Mesendoderm (in vitro differentiated cells): ENCODE data around the gene TLR6. TPM values are rescaled to one million over a fixed set of nuclear protein-coding genes. Genes with fewer than 3 reads are reported as not detected.

ENCODE experiments used
- DNase-seq: peaks from one replicate; pipeline ENCODE4 v3.0.0; 2013
- H2AK5ac ChIP-seq: 2 replicates; pipeline ENCODE4 v1.6.1; 2013; ENCODE audit warnings: low read length, inconsistent platforms
- H2BK120ac ChIP-seq: 2 replicates; pipeline ENCODE4 v1.6.1; 2013; ENCODE audit warnings: low read depth, mild to moderate bottlenecking, low read length, moderate library complexity, mixed read lengths
- H2BK15ac ChIP-seq: replicated peaks from 2 replicates; pipeline ENCODE4 v1.6.1; 2013; ENCODE audit warnings: low read depth, mild to moderate bottlenecking, moderate library complexity
- H2BK5ac ChIP-seq: 2 replicates; pipeline ENCODE4 v1.6.1; 2013; ENCODE audit warnings: low read length, inconsistent platforms
- H3K18ac ChIP-seq: 2 replicates; pipeline ENCODE4 v1.6.1; 2013; ENCODE audit warnings: mild to moderate bottlenecking, low read length, mixed read lengths
- H3K23ac ChIP-seq: one replicate; pipeline ENCODE4 v1.6.1; 2013; ENCODE audit warnings: low read length
- H3K27ac ChIP-seq: 2 replicates; pipeline ENCODE4 v1.5.1; 2013; ENCODE audit warnings: low read depth, mild to moderate bottlenecking, inconsistent platforms, low read length, moderate library complexity
- H3K27me3 ChIP-seq: 2 replicates; pipeline ENCODE4 v1.6.1; 2013; ENCODE audit warnings: low read length, control low read depth, mild to moderate bottlenecking, inconsistent platforms; ENCODE audit not compliant: insufficient read depth, poor library complexity
- H3K36me3 ChIP-seq: 2 replicates; pipeline ENCODE4 v1.6.1; 2013; ENCODE audit warnings: low read length, inconsistent platforms; ENCODE audit not compliant: control insufficient read depth, insufficient read depth
- H3K4ac ChIP-seq: one replicate; pipeline ENCODE4 v1.6.1; 2013; ENCODE audit warnings: low read depth, mild to moderate bottlenecking, low read length, moderate library complexity
- H3K4me1 ChIP-seq: 2 replicates; pipeline ENCODE4 v1.6.1; 2013; ENCODE audit warnings: low read depth, low read length, inconsistent platforms; ENCODE audit not compliant: control insufficient read depth
- H3K4me2 ChIP-seq: 2 replicates; pipeline ENCODE4 v1.6.1; 2013; ENCODE audit warnings: low read length
- H3K4me3 ChIP-seq: 2 replicates; pipeline ENCODE4 v1.5.1; 2013; ENCODE audit warnings: mild to moderate bottlenecking, low read length
- H3K56ac ChIP-seq: one replicate; pipeline ENCODE4 v1.6.1; 2013; ENCODE audit warnings: low read length
- H3K79me1 ChIP-seq: 2 replicates; pipeline ENCODE4 v1.6.1; 2013; ENCODE audit warnings: low read length, inconsistent platforms
- H3K79me2 ChIP-seq: 2 replicates; pipeline ENCODE4 v1.6.1; 2013; ENCODE audit warnings: mild to moderate bottlenecking, low read length; ENCODE audit not compliant: control insufficient read depth, insufficient read depth
- H3K9ac ChIP-seq: 2 replicates; pipeline ENCODE4 v1.6.1; 2013; ENCODE audit warnings: low read length, inconsistent platforms
- H4K5ac ChIP-seq: one replicate; pipeline ENCODE4 v1.6.1; 2013; ENCODE audit warnings: low read length
- H4K8ac ChIP-seq: one replicate; pipeline ENCODE4 v1.6.1; 2013; ENCODE audit warnings: low read depth, mild to moderate bottlenecking, control low read depth, low read length, moderate library complexity
- WGBS: extraction: QIAGEN DNeasy Blood & Tissue Kit; methylation state at CpG from one replicate; pipeline ENCODE4 v1.1.7; 2013; ENCODE audit warnings: low lambda C conversion rate, missing lambda C conversion rate; ENCODE audit not compliant: insufficient coverage; ENCODE audit errors: extremely low coverage; 5-methylcytosine and 5-hydroxymethylcytosine counted together
- polyA plus RNA-seq, 2 experiments: library from polyadenylated mRNA; stranded (reverse); fragments of 200-250 nt; gene quantifications; one replicate each; pipeline ENCODE4 v1.2.3, GENCODE V29; 2013

TLR6 gene, protein sequence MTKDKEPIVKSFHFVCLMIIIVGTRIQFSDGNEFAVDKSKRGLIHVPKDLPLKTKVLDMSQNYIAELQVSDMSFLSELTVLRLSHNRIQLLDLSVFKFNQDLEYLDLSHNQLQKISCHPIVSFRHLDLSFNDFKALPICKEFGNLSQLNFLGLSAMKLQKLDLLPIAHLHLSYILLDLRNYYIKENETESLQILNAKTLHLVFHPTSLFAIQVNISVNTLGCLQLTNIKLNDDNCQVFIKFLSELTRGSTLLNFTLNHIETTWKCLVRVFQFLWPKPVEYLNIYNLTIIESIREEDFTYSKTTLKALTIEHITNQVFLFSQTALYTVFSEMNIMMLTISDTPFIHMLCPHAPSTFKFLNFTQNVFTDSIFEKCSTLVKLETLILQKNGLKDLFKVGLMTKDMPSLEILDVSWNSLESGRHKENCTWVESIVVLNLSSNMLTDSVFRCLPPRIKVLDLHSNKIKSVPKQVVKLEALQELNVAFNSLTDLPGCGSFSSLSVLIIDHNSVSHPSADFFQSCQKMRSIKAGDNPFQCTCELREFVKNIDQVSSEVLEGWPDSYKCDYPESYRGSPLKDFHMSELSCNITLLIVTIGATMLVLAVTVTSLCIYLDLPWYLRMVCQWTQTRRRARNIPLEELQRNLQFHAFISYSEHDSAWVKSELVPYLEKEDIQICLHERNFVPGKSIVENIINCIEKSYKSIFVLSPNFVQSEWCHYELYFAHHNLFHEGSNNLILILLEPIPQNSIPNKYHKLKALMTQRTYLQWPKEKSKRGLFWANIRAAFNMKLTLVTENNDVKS
- polyA plus RNA-seq (2013, experiment 1 of 2) = 0.17 TPM
- polyA plus RNA-seq (2013, experiment 2 of 2) = 0.17 TPM

DNA sequence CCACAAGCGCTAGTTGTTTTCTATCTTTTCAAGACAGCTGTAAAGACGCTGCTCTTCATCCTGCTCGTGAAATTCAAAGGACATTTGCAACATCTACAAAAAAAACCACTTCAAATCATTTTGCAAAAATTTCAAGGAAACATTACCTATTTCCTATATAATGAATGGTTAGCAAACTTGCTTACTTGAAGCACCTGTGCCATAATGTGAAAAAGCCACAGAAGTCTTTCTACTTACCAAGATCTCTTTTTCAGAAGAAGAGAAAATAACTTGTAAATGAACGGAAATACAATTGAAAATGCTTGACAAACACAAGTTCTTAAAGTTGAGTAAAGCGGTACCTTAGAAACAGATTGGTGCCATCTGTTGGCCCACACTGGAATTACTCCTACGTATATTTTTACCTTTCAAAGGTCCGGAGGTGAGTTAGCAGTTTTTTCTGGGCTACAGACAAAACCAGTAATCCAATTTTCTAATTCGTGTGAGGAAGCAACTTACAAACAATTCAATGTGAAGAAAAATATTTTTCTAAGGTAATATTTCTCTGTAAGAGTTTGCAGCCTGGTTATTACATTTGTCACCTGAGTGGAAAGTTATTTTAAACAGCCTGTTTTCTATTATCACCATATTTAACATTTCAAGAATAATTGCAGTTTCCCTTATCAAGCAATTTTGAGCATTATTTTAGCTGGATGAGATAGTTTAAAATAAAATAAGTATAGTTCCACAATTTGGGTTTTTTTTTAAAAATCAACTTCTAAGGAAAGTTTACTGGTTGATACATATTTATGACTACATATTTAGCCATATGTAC, at the start of gene TLR6:
Gene TLR6 (minus strand): TSS at position 294 of the 814 bp plus-strand sequence. CDS start 27,344 bp downstream, outside the sequence.
- peak; percentile 84 for DNase-seq
- no peak within 1 kb of the TSS for H3K4me3 ChIP-seq
- no peaks in the 10 kb centered on the region for H3K4me1 ChIP-seq
- no peak within 1 kb of the TSS for H2BK120ac ChIP-seq
- no peak within 1 kb of the TSS for H4K8ac ChIP-seq
- H3K4me2 ChIP-seq = no peak within 1 kb of the TSS
- peak within 1 kb of the TSS; percentile 30 for H3K18ac ChIP-seq
- H2BK15ac ChIP-seq = no peak within 1 kb of the TSS
- no peak within 1 kb of the TSS for H4K5ac ChIP-seq
- H3K23ac ChIP-seq = no peak within 1 kb of the TSS
- no peak within 1 kb of the TSS for H3K27ac ChIP-seq
- no peaks in the 10 kb centered on the region for H3K79me2 ChIP-seq
- H2BK5ac ChIP-seq = no peak within 1 kb of the TSS
- no peak within 1 kb of the TSS for H2AK5ac ChIP-seq
- no peak within 1 kb of the TSS for H3K56ac ChIP-seq
- no peaks in the 10 kb centered on the region for H3K27me3 ChIP-seq
- WGBS = no CpG with 5 or more reads among the region's 8 CpGs
- H3K36me3 ChIP-seq = no peaks in the 10 kb centered on the region
- H3K9ac ChIP-seq = no peak within 1 kb of the TSS
- H3K79me1 ChIP-seq = no peaks in the 10 kb centered on the region
- no peak within 1 kb of the TSS for H3K4ac ChIP-seq

DNA sequence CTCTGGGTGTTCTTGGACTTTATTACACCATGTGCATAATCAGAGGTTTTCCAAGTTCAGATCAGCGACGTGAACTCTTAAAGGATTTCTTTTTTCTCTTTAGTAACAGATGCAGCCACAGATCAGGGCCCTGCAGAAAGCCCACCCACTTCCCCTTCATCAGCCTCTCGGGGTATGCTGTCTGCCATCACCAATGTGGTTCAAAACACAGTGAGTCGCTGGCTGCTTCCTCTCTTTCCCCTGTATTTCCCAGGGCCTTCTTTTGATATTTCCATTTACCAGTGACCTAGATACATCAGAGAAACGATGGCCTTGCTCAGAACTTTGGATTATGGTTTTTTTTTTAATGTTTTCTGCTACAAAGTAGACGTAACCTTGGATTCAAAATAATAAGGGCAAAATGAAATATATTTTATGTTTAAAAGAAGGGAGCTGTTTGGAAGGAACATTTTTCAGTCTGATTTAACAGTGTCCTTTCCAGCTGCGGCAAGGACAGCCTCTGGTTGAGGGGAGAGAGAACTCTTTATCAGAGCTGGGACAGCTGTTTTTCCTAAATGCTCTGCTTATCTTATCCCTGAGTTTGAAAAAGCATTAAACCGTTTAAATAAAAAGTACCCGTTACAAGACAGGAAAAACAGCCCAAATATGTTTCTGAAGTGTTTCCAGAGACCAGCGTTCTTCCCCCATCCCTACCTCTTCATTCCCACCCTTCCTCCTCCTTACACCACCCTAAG, 49.2 kb upstream of the TLR6 start:
- DNase-seq = no peak
- H3K23ac ChIP-seq = no peak overlapping the region

DNA sequence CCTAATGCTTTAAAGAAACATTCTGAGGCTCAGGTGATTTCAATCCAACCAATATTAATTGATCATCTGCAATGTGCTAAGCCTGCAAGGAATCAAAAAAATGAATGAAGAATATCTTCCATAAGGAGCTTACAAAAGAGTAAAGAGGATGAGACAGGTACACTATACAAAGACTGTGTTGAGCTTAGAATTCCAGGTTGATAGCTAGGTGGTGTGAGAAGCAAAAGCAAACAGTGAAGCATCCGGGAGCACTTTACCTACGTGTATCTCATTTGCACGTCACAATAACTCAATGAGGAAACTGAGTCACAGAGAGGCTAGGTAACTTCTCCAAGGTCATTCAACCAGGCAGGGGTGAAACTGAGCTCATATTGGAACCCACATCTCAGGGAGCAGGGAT, 48.1 kb upstream of the TLR6 start:
- H3K4me2 ChIP-seq = no peak overlapping the region
- no peaks in the 10 kb centered on the region for H3K27me3 ChIP-seq
- H3K18ac ChIP-seq = no peak overlapping the region
- H3K79me2 ChIP-seq = no peaks in the 10 kb centered on the region
- no peak overlapping the region for H3K27ac ChIP-seq
- no CpG with 5 or more reads among the region's 3 CpGs for WGBS
- no peak overlapping the region for H2AK5ac ChIP-seq
- no peaks in the 10 kb centered on the region for H3K4me1 ChIP-seq
- no peak overlapping the region for H3K23ac ChIP-seq
- H3K9ac ChIP-seq = no peak overlapping the region
- H3K56ac ChIP-seq = no peak overlapping the region
- H3K4ac ChIP-seq = no peak overlapping the region
- DNase-seq = no peak
- no peak overlapping the region for H2BK120ac ChIP-seq
- H2BK15ac ChIP-seq = no peak overlapping the region
- no peak overlapping the region for H2BK5ac ChIP-seq
- H3K79me1 ChIP-seq = no peaks in the 10 kb centered on the region
- H4K5ac ChIP-seq = no peak overlapping the region
- H3K4me3 ChIP-seq = no peak overlapping the region
- no peak overlapping the region for H4K8ac ChIP-seq
- peaks cover 1% of the 10 kb centered on the region for H3K36me3 ChIP-seq

More for the DNA sequence above, 49.2 kb upstream of the TLR6 start:
- H3K4me2 ChIP-seq = no peak overlapping the region
- no peaks in the 10 kb centered on the region for H3K27me3 ChIP-seq
- peaks cover 1% of the 10 kb centered on the region for H3K36me3 ChIP-seq
- H4K5ac ChIP-seq = no peak overlapping the region
- H3K79me1 ChIP-seq = no peaks in the 10 kb centered on the region
- H2AK5ac ChIP-seq = no peak overlapping the region
- H3K27ac ChIP-seq = no peak overlapping the region
- H3K56ac ChIP-seq = no peak overlapping the region
- no peak overlapping the region for H3K9ac ChIP-seq
- no peaks in the 10 kb centered on the region for H3K79me2 ChIP-seq
- H2BK15ac ChIP-seq = no peak overlapping the region
- no peak overlapping the region for H2BK120ac ChIP-seq
- H3K4me1 ChIP-seq = no peaks in the 10 kb centered on the region
- WGBS = no CpG with 5 or more reads among the region's 10 CpGs
- H2BK5ac ChIP-seq = no peak overlapping the region
- no peak overlapping the region for H3K4ac ChIP-seq
- H3K18ac ChIP-seq = no peak overlapping the region
- no peak overlapping the region for H4K8ac ChIP-seq
- H3K4me3 ChIP-seq = no peak overlapping the region

DNA sequence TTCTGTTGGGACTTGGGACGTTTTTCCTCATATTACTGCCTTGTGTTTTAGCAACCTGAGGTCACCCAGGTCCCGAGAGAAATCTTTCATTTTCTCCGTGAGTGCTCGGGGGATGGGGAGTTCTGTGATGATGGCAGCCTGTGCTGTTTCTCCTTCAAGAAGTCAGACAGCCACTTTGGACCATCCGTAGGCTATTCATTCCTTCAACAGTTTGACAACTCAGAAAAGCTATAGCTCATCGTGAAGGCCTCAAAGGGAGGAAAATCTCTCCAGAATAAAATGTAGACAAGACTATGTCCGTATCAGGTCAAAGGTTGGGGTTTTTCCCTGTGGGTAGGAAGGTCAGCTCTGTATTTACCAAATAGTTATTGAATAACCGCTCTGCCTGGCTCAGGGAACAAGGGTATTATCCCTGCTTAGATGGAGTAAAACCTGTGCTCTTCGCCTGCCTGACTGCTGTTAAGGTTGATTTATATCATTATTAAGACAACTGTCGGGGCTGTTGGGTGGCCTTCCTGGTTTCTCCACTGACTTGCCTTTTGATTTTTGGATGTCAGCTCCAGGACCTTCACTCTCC, 47.6 kb upstream of the TLR6 start:
- H3K23ac ChIP-seq = no peak overlapping the region
- no peak overlapping the region for H3K9ac ChIP-seq
- H2BK120ac ChIP-seq = no peak overlapping the region
- no peak overlapping the region for H2BK15ac ChIP-seq
- no peak overlapping the region for H2BK5ac ChIP-seq
- no peaks in the 10 kb centered on the region for H3K27me3 ChIP-seq
- no peak overlapping the region for H4K5ac ChIP-seq
- H3K18ac ChIP-seq = no peak overlapping the region
- no peak overlapping the region for H3K4me2 ChIP-seq
- peaks cover 1% of the 10 kb centered on the region for H3K36me3 ChIP-seq
- no peaks in the 10 kb centered on the region for H3K4me1 ChIP-seq
- H3K79me2 ChIP-seq = no peaks in the 10 kb centered on the region
- H3K4ac ChIP-seq = no peak overlapping the region
- H3K79me1 ChIP-seq = no peaks in the 10 kb centered on the region
- no CpG with 5 or more reads among the region's 10 CpGs for WGBS
- H3K4me3 ChIP-seq = no peak overlapping the region
- H4K8ac ChIP-seq = no peak overlapping the region
- no peak overlapping the region for H3K27ac ChIP-seq
- no peak overlapping the region for H2AK5ac ChIP-seq
- H3K56ac ChIP-seq = no peak overlapping the region
- no peak for DNase-seq

DNA sequence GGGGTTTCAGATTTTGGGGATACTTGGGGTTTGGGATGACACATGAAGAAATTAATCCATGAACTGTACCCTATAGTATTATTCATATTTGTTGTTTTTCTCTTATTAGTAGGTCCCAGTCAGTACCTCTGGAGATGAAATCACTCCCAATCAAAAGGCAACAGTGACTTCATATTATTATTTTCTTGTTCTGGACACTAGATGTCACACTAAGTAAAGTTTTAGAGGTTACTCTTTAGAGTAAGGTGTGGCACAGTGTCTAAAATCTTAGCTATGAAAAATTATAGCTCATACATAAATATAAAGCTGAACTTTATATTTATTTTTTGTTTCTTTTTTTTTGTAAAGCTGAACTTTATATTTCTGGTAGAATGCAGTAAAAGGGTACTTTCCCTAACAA, 46.1 kb upstream of the TLR6 start:
- H4K5ac ChIP-seq = no peak overlapping the region
- no peak overlapping the region for H2BK120ac ChIP-seq
- no peak overlapping the region for H3K9ac ChIP-seq
- H3K79me1 ChIP-seq = no peaks in the 10 kb centered on the region
- H3K27me3 ChIP-seq = no peaks in the 10 kb centered on the region
- no peak overlapping the region for H2BK15ac ChIP-seq
- no peak overlapping the region for H2BK5ac ChIP-seq
- H3K36me3 ChIP-seq = peaks cover 1% of the 10 kb centered on the region
- no peak overlapping the region for H2AK5ac ChIP-seq
- H4K8ac ChIP-seq = no peak overlapping the region
- no peak overlapping the region for H3K4me2 ChIP-seq
- H3K79me2 ChIP-seq = no peaks in the 10 kb centered on the region
- H3K56ac ChIP-seq = no peak overlapping the region
- H3K23ac ChIP-seq = no peak overlapping the region
- H3K4ac ChIP-seq = no peak overlapping the region
- DNase-seq = peak; percentile 13
- no peak overlapping the region for H3K4me3 ChIP-seq
- no peak overlapping the region for H3K18ac ChIP-seq
- H3K4me1 ChIP-seq = no peaks in the 10 kb centered on the region
- H3K27ac ChIP-seq = no peak overlapping the region
